AG04449 (cell line): ENCODE data around the gene ARHGAP15.

Experiments used
- CTCF ChIA-PET: fragments of 350-600 bp; formaldehyde crosslinking; extraction: SDS; loops from one replicate; lab custom pipeline; 2021; ENCODE audit warnings: antibody characterized with exemption; lab: Yijun Ruan, JAX
- POLR2A ChIA-PET: fragments of 400-600, 350-600 bp; formaldehyde crosslinking; extraction: SDS; loops from one replicate; lab custom pipeline; 2020; ENCODE audit warnings: antibody characterized with exemption, inconsistent platforms; lab: Yijun Ruan, JAX
- DNase-seq: peaks from one replicate; pipeline ENCODE4 v3.0.0-alpha.2; 2010; ENCODE audit warnings: low read depth, low spot score
- H3K4me3 ChIP-seq: 2 replicates; pipeline ENCODE4 v1.5.1; 2011; ENCODE audit warnings: low read depth, mild to moderate bottlenecking, control low read depth, low read length
- TF ChIP-seq, protein P1 (sequence below): IDR thresholded peaks from one replicate; pipeline ENCODE4 v1.5.1; 2011; ENCODE audit warnings: mild to moderate bottlenecking, moderate library complexity, low read length, control low read depth, inconsistent platforms; ENCODE audit not compliant: insufficient read depth; ENCODE audit errors: missing control alignments

Gene ARHGAP15

DNA sequence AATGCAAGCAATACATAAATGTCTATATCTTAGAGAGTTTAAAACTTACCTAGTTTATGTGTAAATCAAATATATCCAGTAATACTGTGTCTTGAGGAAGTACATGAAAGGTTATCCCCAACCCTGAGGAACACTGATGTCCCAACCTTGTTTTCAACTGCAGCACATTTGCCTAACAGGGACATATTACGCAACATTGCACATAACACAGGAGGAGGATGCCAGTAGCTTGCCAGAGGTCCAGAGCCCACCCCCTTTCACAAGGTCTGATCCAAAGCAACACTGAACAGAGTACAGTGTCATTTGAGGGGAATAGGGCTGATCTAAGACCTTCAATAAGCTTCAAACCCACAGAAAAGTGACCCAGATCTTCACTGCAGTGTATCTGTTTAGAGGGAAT lies 678.5 kb downstream of the ARHGAP15 start:
- CTCF ChIA-PET: no interaction called here
- H3K4me3 ChIP-seq: no peak overlapping the region
- TF ChIP-seq, protein P1, sequence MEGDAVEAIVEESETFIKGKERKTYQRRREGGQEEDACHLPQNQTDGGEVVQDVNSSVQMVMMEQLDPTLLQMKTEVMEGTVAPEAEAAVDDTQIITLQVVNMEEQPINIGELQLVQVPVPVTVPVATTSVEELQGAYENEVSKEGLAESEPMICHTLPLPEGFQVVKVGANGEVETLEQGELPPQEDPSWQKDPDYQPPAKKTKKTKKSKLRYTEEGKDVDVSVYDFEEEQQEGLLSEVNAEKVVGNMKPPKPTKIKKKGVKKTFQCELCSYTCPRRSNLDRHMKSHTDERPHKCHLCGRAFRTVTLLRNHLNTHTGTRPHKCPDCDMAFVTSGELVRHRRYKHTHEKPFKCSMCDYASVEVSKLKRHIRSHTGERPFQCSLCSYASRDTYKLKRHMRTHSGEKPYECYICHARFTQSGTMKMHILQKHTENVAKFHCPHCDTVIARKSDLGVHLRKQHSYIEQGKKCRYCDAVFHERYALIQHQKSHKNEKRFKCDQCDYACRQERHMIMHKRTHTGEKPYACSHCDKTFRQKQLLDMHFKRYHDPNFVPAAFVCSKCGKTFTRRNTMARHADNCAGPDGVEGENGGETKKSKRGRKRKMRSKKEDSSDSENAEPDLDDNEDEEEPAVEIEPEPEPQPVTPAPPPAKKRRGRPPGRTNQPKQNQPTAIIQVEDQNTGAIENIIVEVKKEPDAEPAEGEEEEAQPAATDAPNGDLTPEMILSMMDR: no peak
- no peak for DNase-seq
- POLR2A ChIA-PET: no interaction called here

DNA sequence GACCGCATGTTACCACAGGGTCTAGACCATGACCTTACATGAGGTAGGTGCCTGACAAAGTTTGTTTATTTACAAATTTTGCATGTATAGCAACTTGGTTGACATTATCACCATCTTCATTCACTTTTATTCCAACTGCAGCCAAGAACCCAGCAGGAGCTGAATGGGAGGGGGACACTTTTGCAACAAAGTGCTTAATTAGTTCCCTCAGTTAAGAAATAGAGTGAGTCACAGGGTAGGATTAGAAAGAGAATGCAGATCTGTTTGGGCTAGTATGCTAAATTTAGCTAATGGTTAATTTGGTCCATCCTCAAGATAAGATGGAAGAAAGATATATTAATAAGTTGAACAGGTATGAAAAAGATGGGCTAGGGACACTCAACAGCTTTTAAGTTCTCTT lies 678.9 kb downstream of the ARHGAP15 start:
- CTCF ChIA-PET: no interaction called here
- H3K4me3 ChIP-seq: no peak overlapping the region
- no peak for DNase-seq
- POLR2A ChIA-PET: interaction anchor here (0.6 kb wide), 1 partner anchor 15 kb away, joined by 3 read pairs; no protein-coding TSS in a partner anchor
- TF ChIP-seq, protein P1: no peak

DNA sequence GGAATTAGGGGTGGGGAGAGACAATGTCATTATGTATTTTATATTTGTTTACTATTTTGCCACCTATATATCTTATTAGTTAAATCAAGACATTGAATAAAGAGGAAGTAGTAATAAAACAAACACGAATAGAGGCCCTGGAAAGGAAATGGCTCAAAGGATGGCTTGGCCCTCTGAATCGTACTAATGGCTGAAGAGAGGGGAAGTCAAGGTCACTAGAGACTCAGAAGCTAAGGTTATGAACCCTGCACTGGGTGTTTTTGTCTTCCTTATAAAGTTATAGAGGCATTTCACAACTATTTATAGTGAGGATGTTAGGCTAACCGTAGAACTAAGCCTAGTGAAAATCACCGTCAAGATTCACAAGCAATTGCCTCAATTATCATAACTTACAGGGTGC lies 685.9 kb downstream of the ARHGAP15 start:
- TF ChIP-seq, protein P1: no peak
- H3K4me3 ChIP-seq: no peak overlapping the region
- DNase-seq: no peak
- CTCF ChIA-PET: no interaction called here
- POLR2A ChIA-PET: no interaction called here

DNA sequence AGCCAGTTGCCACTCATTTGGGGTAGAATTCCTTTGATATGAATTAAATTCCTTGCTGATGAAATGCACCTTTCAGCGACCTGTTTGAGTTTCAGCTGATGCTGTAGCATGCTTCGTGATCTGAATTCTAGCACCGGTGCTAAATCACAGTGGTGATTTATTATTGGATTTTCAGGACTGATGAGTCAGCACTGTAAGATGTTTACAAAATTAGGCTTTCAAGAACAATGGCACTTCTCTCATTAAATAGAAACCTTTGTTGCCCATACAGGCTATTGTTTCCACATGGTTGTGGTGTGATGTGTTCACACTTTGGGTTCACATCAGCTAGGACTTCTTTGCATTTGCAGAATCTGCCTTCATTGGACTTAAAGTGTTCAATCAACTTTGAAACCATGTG lies 687.7 kb downstream of the ARHGAP15 start:
- POLR2A ChIA-PET: no interaction called here
- TF ChIP-seq, protein P1: no peak
- CTCF ChIA-PET: no interaction called here
- no peak for DNase-seq
- no peak overlapping the region for H3K4me3 ChIP-seq
